ENCODE data around the gene ALCAM. TPM values are rescaled to one million over a fixed set of nuclear protein-coding genes. Genes with fewer than 3 reads are reported as not detected.
"Not testable (repeated sequence)": the region's sequence is repeated elsewhere in the genome, so short reads cannot be mapped to it uniquely, and the experiment has no call there.

Gene ALCAM
- total and polyA plus RNA-seq, 2 donors (not counting 1 experiment from before 2014, with no cell fraction given) = 6.2 to 23.8 TPM

- H3K4me1 ChIP-seq (ENCODE audit: control insufficient read depth in 2 of 2, insufficient read depth in 2 of 2, low read length in 2 of 2); H3K27me3 ChIP-seq (replicated peaks in 1 of 4; ENCODE audit: control extremely low read depth in 1 of 4, control insufficient read depth in 3 of 4, insufficient read depth in 4 of 4, low read length in 3 of 4); H3K27ac Mint-ChIP-seq; H2AFZ ChIP-seq (ENCODE audit: insufficient read depth, low read depth, low read length, poor library complexity, severe bottlenecking); ATAC-seq (ENCODE audit: low read depth); H3K27me3 Mint-ChIP-seq; DNase-seq; H4K20me1 ChIP-seq (ENCODE audit: control insufficient read depth, insufficient read depth, low read length, poor library complexity, severe bottlenecking); POLR2A ChIA-PET; H3K9me3 Mint-ChIP-seq (ENCODE audit: insufficient read depth); H3K79me2 ChIP-seq (ENCODE audit: control insufficient read depth, insufficient read depth, low read length); intact Hi-C loops (cut with micrococcal nuclease); H3K9me3 ChIP-seq (ENCODE audit: control extremely low read depth in 1 of 3, control insufficient read depth in 2 of 3, insufficient read depth in 1 of 3, low read length in 2 of 3); H3K36me3 ChIP-seq (replicated peaks in 1 of 2; ENCODE audit: control extremely low read depth in 1 of 2, control insufficient read depth in 1 of 2, extremely low read depth in 1 of 2, insufficient read depth in 2 of 2, low read length in 1 of 2); H3K4me3 Mint-ChIP-seq; H3K4me1 Mint-ChIP-seq; H3K27ac ChIP-seq (ENCODE audit: low read length in 2 of 2); H3K4me3 ChIP-seq (ENCODE audit: control extremely low read depth in 1 of 5, extremely low read depth in 1 of 5, insufficient read depth in 1 of 5, low read depth in 2 of 5, low read length in 4 of 5); H3K4me2 ChIP-seq (replicated peaks; ENCODE audit: low read depth, low read length, poor library complexity, severe bottlenecking); H3K9ac ChIP-seq (ENCODE audit: low read length); CTCF ChIA-PET: not testable (repeated sequence)
- WGBS (ENCODE audit: insufficient coverage) = 92% methylated on average over 3 of the region's 3 CpGs
Measured at GRCh38 chr3:105602286-105602685, 235.6 kb downstream of the ALCAM start.

- H3K4me1 ChIP-seq (ENCODE audit: control insufficient read depth in 2 of 2, insufficient read depth in 2 of 2, low read length in 2 of 2); ATAC-seq (ENCODE audit: low read depth); H3K27me3 Mint-ChIP-seq; H3K27ac ChIP-seq (ENCODE audit: low read length in 2 of 2); H3K4me3 ChIP-seq (ENCODE audit: control extremely low read depth in 1 of 5, extremely low read depth in 1 of 5, insufficient read depth in 1 of 5, low read depth in 2 of 5, low read length in 4 of 5); H3K9me3 ChIP-seq (ENCODE audit: control extremely low read depth in 1 of 3, control insufficient read depth in 2 of 3, insufficient read depth in 1 of 3, low read length in 2 of 3); H4K20me1 ChIP-seq (ENCODE audit: control insufficient read depth, insufficient read depth, low read length, poor library complexity, severe bottlenecking); H3K9me3 Mint-ChIP-seq (ENCODE audit: insufficient read depth); H3K27me3 ChIP-seq (replicated peaks in 1 of 4; ENCODE audit: control extremely low read depth in 1 of 4, control insufficient read depth in 3 of 4, insufficient read depth in 4 of 4, low read length in 3 of 4); H2AFZ ChIP-seq (ENCODE audit: insufficient read depth, low read depth, low read length, poor library complexity, severe bottlenecking); H3K27ac Mint-ChIP-seq; CTCF ChIA-PET; POLR2A ChIA-PET; H3K4me2 ChIP-seq (replicated peaks; ENCODE audit: low read depth, low read length, poor library complexity, severe bottlenecking); DNase-seq; H3K4me3 Mint-ChIP-seq; H3K36me3 ChIP-seq (replicated peaks in 1 of 2; ENCODE audit: control extremely low read depth in 1 of 2, control insufficient read depth in 1 of 2, extremely low read depth in 1 of 2, insufficient read depth in 2 of 2, low read length in 1 of 2); H3K79me2 ChIP-seq (ENCODE audit: control insufficient read depth, insufficient read depth, low read length); H3K4me1 Mint-ChIP-seq; H3K9ac ChIP-seq (ENCODE audit: low read length); intact Hi-C loops (cut with micrococcal nuclease): not testable (repeated sequence)
- WGBS (ENCODE audit: insufficient coverage) = no CpG with 5 or more reads among the region's 1 CpG
Measured at GRCh38 chr3:105603516-105603915, 236.8 kb downstream of the ALCAM start.

GRCh38 chr3:105606016-105606415 lies 239.3 kb downstream of the ALCAM start:
- H3K4me3 ChIP-seq (ENCODE audit: control extremely low read depth in 1 of 5, extremely low read depth in 1 of 5, insufficient read depth in 1 of 5, low read depth in 2 of 5, low read length in 4 of 5) = no peak overlapping the region
- Mint-ChIP-seq H3K27me3 (no peaks in the 10 kb centered on the region), H3K27ac (no peak overlapping the region), H3K4me3 (no peak overlapping the region), H3K4me1 (no peaks in the 10 kb centered on the region), H3K9me3 (ENCODE audit: insufficient read depth) (no peaks in the 10 kb centered on the region)
- CTCF ChIA-PET = interaction anchor here (0.6 to 1.0 kb wide), 2 partner anchors 12 to 1032 kb away, joined by 3 to 4 read pairs; no protein-coding TSS in a partner anchor
- POLR2A ChIA-PET = no interaction called here
- H3K9me3 ChIP-seq (ENCODE audit: control extremely low read depth in 1 of 3, control insufficient read depth in 2 of 3, insufficient read depth in 1 of 3, low read length in 2 of 3) = no peaks in the 10 kb centered on the region
- TF ChIP-seq EZH2 (IDR thresholded peaks at IDR 0.05; ENCODE audit: borderline replicate concordance, insufficient read depth, low read depth, low read length, poor library complexity, severe bottlenecking) (no peak), CTCF (IDR thresholded peaks at IDR 0.05) (no peak)
- H4K20me1 ChIP-seq (ENCODE audit: control insufficient read depth, insufficient read depth, low read length, poor library complexity, severe bottlenecking) = no peaks in the 10 kb centered on the region
- ATAC-seq (ENCODE audit: low read depth) (no peak), DNase-seq (no peak)
- no peak overlapping the region for H2AFZ ChIP-seq (ENCODE audit: insufficient read depth, low read depth, low read length, poor library complexity, severe bottlenecking)
- no peaks in the 10 kb centered on the region for H3K36me3 ChIP-seq (replicated peaks in 1 of 2; ENCODE audit: control extremely low read depth in 1 of 2, control insufficient read depth in 1 of 2, extremely low read depth in 1 of 2, insufficient read depth in 2 of 2, low read length in 1 of 2)
- H3K79me2 ChIP-seq (ENCODE audit: control insufficient read depth, insufficient read depth, low read length) = no peaks in the 10 kb centered on the region
- H3K9ac ChIP-seq (ENCODE audit: low read length) = no peak overlapping the region
- no peaks in the 10 kb centered on the region for H3K27me3 ChIP-seq (replicated peaks in 1 of 4; ENCODE audit: control extremely low read depth in 1 of 4, control insufficient read depth in 3 of 4, insufficient read depth in 4 of 4, low read length in 3 of 4)
- intact Hi-C loops (cut with micrococcal nuclease) = no loop called here
- no peaks in the 10 kb centered on the region for H3K4me1 ChIP-seq (ENCODE audit: control insufficient read depth in 2 of 2, insufficient read depth in 2 of 2, low read length in 2 of 2)
- no peak overlapping the region for H3K4me2 ChIP-seq (replicated peaks; ENCODE audit: low read depth, low read length, poor library complexity, severe bottlenecking)
- no peak overlapping the region for H3K27ac ChIP-seq (ENCODE audit: low read length in 2 of 2)

All from B cell (primary cell).